HCT116 (cell line): ENCODE results near the gene HAUS8. TPM values are rescaled to one million over a fixed set of nuclear protein-coding genes. Genes with fewer than 3 reads are reported as not detected.

ENCODE experiments used
- ATAC-seq: fragments of 200-7000 bp; cut with Tn5 transposase; 2 replicates; pipeline ENCODE4 v1.9.1; 2020; ENCODE audit warnings: mild to moderate bottlenecking, moderate library complexity
- BruUV-seq: library from RNA; stranded (reverse); fragments of 400-500 nt; replicated peaks from 2 replicates; lab custom pipeline; 2021; lab: Mats Ljungman, UMichigan
- CTCF ChIA-PET: fragments of 300-600 bp; sonication (Branson Sonifier 250); formaldehyde crosslinking; loops from one replicate; lab custom pipeline; 2021; ENCODE audit warnings: antibody characterized with exemption; lab: Charles Lee
- POLR2A ChIA-PET: fragments of 300-600, 350-600 bp; sonication (Branson Sonifier 250); formaldehyde crosslinking; loops from one replicate; lab custom pipeline; 2021; ENCODE audit warnings: antibody characterized with exemption; lab: Charles Lee
- RAD21 ChIA-PET, 2 experiments: fragments of 300-600 bp; sonication (Branson Sonifier 250); formaldehyde crosslinking; loops; one replicate each; lab custom pipeline; 2023; ENCODE audit warnings: low total read pairs in 2 of 2; ENCODE audit not compliant: uncharacterized antibody in 2 of 2, unreplicated experiment in 2 of 2, low non-redundant PET in 1 of 2; lab: Charles Lee
- DNase-seq: peaks from one replicate; pipeline ENCODE4 v3.0.0-alpha.2; 2010; ENCODE audit warnings: low read depth, low spot score
- H2AFZ ChIP-seq: fragments of 200-600 bp; shearing (Covaris generic), sonication (generic); 2 replicates; pipeline ENCODE4 v1.6.1; 2017; ENCODE audit warnings: low read depth, mixed run types, mixed read lengths, antibody characterized with exemption, low read length; ENCODE audit not compliant: poor library complexity, severe bottlenecking
- H3K27ac ChIP-seq: 2 replicates; pipeline ENCODE4 v1.5.1; 2012; ENCODE audit warnings: low read depth, low read length
- H3K27me3 ChIP-seq: fragments of 200-600 bp; sonication (generic); 2 replicates; pipeline ENCODE4 v1.6.1; 2016; ENCODE audit warnings: mixed run types, low read length, mixed read lengths; ENCODE audit not compliant: insufficient read depth
- H3K36me3 ChIP-seq, 2 experiments: fragments of 200-500 bp in 1 of 2; fragments of 200-600 bp in 1 of 2; sonication (Bioruptor generic) in 1 of 2; sonication (generic) in 1 of 2; 2 replicates each; pipeline versions ENCODE4 v1.5.1 to v1.6.1; 2014 to 2016; ENCODE audit warnings: low read length in 2 of 2, inconsistent platforms in 1 of 2, mixed read lengths in 1 of 2, mixed run types in 1 of 2; ENCODE audit not compliant: insufficient read depth in 2 of 2, control insufficient read depth in 1 of 2
- H3K4me1 ChIP-seq, 2 experiments: fragments of 200-600 bp in 1 of 2; sonication (generic) in 1 of 2; 2 replicates each; pipeline versions ENCODE4 v1.5.1 to v1.6.1; 2012 to 2017; ENCODE audit warnings: low read length in 2 of 2, inconsistent platforms in 1 of 2, mild to moderate bottlenecking in 1 of 2, mixed read lengths in 1 of 2, mixed run types in 1 of 2, moderate library complexity in 1 of 2; ENCODE audit not compliant: insufficient read depth in 2 of 2, control insufficient read depth in 1 of 2
- H3K4me2 ChIP-seq: fragments of 200-600 bp; sonication (generic); 2 replicates; pipeline ENCODE4 v1.6.1; 2017; ENCODE audit warnings: mixed run types, low read length, mixed read lengths
- H3K4me3 ChIP-seq, 2 experiments: fragments of 200-600 bp in 1 of 2; sonication (generic) in 1 of 2; replicated peaks in 1 of 2; 2 replicates each; pipeline ENCODE4 v1.5.1; 2011 to 2016; ENCODE audit warnings: low read length in 2 of 2, control low read depth in 1 of 2, low read depth in 1 of 2, mild to moderate bottlenecking in 1 of 2, mixed read lengths in 1 of 2, mixed run types in 1 of 2
- H3K79me2 ChIP-seq: fragments of 200-600 bp; sonication (generic); 2 replicates; pipeline ENCODE4 v1.6.1; 2017; ENCODE audit warnings: mild to moderate bottlenecking, mixed run types, low read length, moderate library complexity, mixed read lengths; ENCODE audit not compliant: insufficient read depth
- H3K9ac ChIP-seq: fragments of 200-600 bp; sonication (generic); 2 replicates; pipeline ENCODE4 v1.6.1; 2016; ENCODE audit warnings: low read length, mixed read lengths
- H3K9me2 ChIP-seq: fragments of 200-600 bp; sonication (generic), shearing (Covaris generic); 2 replicates; pipeline ENCODE4 v1.6.1; 2017; ENCODE audit warnings: mixed run types, mild to moderate bottlenecking, moderate library complexity; ENCODE audit not compliant: insufficient read depth
- H3K9me3 ChIP-seq, 2 experiments: fragments of 200-500 bp in 1 of 2; fragments of 200-600 bp in 1 of 2; sonication (Bioruptor generic) in 1 of 2; sonication (generic) in 1 of 2; 2 replicates each; pipeline ENCODE4 v1.6.1; 2014 to 2017; ENCODE audit warnings: low read length in 2 of 2, mixed read lengths in 2 of 2, inconsistent platforms in 1 of 2, low read depth in 1 of 2, mild to moderate bottlenecking in 1 of 2, mixed run types in 1 of 2, moderate library complexity in 1 of 2; ENCODE audit not compliant: control insufficient read depth in 1 of 2, insufficient read depth in 1 of 2
- H4K20me1 ChIP-seq: fragments of 200-600 bp; sonication (generic), shearing (Covaris generic); 2 replicates; pipeline ENCODE4 v1.6.1; 2017; ENCODE audit warnings: mixed run types, mild to moderate bottlenecking, moderate library complexity; ENCODE audit not compliant: insufficient read depth
- ATF3 ChIP-seq: IDR thresholded peaks from 2 replicates; pipeline ENCODE4 v1.6.1; 2012
- CBX3 ChIP-seq: IDR thresholded peaks from 2 replicates; pipeline ENCODE4 v1.6.1; 2012; ENCODE audit warnings: low read depth
- CEBPB ChIP-seq: IDR thresholded peaks from 2 replicates; pipeline ENCODE4 v1.6.1; 2012; ENCODE audit warnings: low read depth
- CTCF ChIP-seq, 3 experiments: fragments of 200-600 bp in 1 of 3; sonication (generic) in 1 of 3; IDR thresholded peaks in 2 of 3; conservative IDR thresholded peaks in 1 of 3; 2 replicates each; pipeline ENCODE4 v1.5.1; 2012 to 2017; ENCODE audit warnings: low read depth in 2 of 3, low read length in 2 of 3, antibody characterized with exemption in 1 of 3, borderline replicate concordance in 1 of 3, control low read depth in 1 of 3, mild to moderate bottlenecking in 1 of 3, mixed read lengths in 1 of 3, mixed run types in 1 of 3, moderate library complexity in 1 of 3; ENCODE audit not compliant: insufficient read depth in 1 of 3
- EGR1 ChIP-seq: IDR thresholded peaks from 2 replicates; pipeline ENCODE4 v1.6.1; 2012; ENCODE audit warnings: low read depth
- EZH2 ChIP-seq: fragments of 200-600 bp; sonication (generic); IDR thresholded peaks from 2 replicates; pipeline ENCODE4 v1.6.1; 2017; ENCODE audit warnings: antibody characterized with exemption, mixed run types
- FOSL1 ChIP-seq: IDR thresholded peaks from 2 replicates; pipeline ENCODE4 v1.6.1; 2012; ENCODE audit warnings: low read depth
- JUND ChIP-seq: IDR thresholded peaks from 2 replicates; pipeline ENCODE4 v1.6.1; 2012
- POLR2AphosphoS5 ChIP-seq: IDR thresholded peaks from 2 replicates; pipeline ENCODE4 v1.6.1; 2011; ENCODE audit warnings: mild to moderate bottlenecking, low read depth, low read length, moderate library complexity
- RAD21 ChIP-seq: IDR thresholded peaks from 2 replicates; pipeline ENCODE4 v1.6.1; 2012; ENCODE audit warnings: low read depth, mild to moderate bottlenecking
- REST ChIP-seq: IDR thresholded peaks from 2 replicates; pipeline ENCODE4 v1.6.1; 2012; ENCODE audit warnings: low read depth
- SP1 ChIP-seq: IDR thresholded peaks from 2 replicates; pipeline ENCODE4 v1.6.1; 2012; ENCODE audit warnings: low read depth
- SRF ChIP-seq: IDR thresholded peaks from 2 replicates; pipeline ENCODE4 v1.6.1; 2012; ENCODE audit warnings: low read depth
- TCF7L2 ChIP-seq: IDR thresholded peaks from 2 replicates; pipeline ENCODE4 v1.7.0; 2011; ENCODE audit warnings: borderline replicate concordance, inconsistent platforms; ENCODE audit not compliant: insufficient read depth, insufficient read length; ENCODE audit errors: extremely low read depth
- YY1 ChIP-seq: IDR thresholded peaks from 2 replicates; pipeline ENCODE4 v1.6.1; 2011; ENCODE audit warnings: low read length, low read depth, moderate library complexity, mild to moderate bottlenecking; ENCODE audit not compliant: insufficient replicate concordance; ENCODE audit errors: extremely low read depth
- ZBTB33 ChIP-seq: IDR thresholded peaks from 2 replicates; pipeline ENCODE4 v1.6.1; 2011; ENCODE audit warnings: mild to moderate bottlenecking, low read length, moderate library complexity; ENCODE audit not compliant: insufficient replicate concordance; ENCODE audit errors: extremely low read depth
- ZFX ChIP-seq: fragments of 450-650 bp; IDR thresholded peaks from 2 replicates; pipeline ENCODE4 v1.6.1; 2017
- ZNF274 ChIP-seq: fragments of 200-500 bp; sonication (Bioruptor generic); IDR thresholded peaks from 2 replicates; pipeline ENCODE4 v1.6.1; 2014; ENCODE audit warnings: mild to moderate bottlenecking, low read depth, low read length, inconsistent platforms
- intact Hi-C: fragments of 100-400 bp; cut with micrococcal nuclease; formaldehyde crosslinking; loops from 2 replicates; pipeline ENCODE4 v1.10.0; 2022
- total RNA-seq: library from RNA; stranded (reverse); gene quantifications from one replicate; pipeline ENCODE4 v1.2.1, GENCODE V29; 2021; ENCODE audit not compliant: unreplicated experiment

HAUS8 gene
- total RNA-seq, 1 experiment from 2014 or later: 23.6 TPM

GRCh38 chr19:17091758-17092333 lies 16.6 kb upstream of the HAUS8 start:
- no peaks in the 10 kb centered on the region; a peak in 1 of 4 replicates for H3K36me3 ChIP-seq
- H3K4me3 ChIP-seq: no peak overlapping the region
- H2AFZ ChIP-seq: no peak overlapping the region
- RAD21 ChIA-PET: no interaction called here
- no peak overlapping the region for H3K27ac ChIP-seq
- peaks cover under 1 to 6% of the 10 kb centered on the region in 2 experiments; a peak in 3 of 4 replicates for H3K4me1 ChIP-seq
- H4K20me1 ChIP-seq: no peaks in the 10 kb centered on the region
- peaks cover 89% of the 10 kb centered on the region for H3K79me2 ChIP-seq
- H3K9me2 ChIP-seq: no peaks in the 10 kb centered on the region
- BruUV-seq: no TSS peak
- DNase-seq (no peak), ATAC-seq (no peak)
- POLR2A ChIA-PET: no interaction called here
- TF ChIP-seq REST: no peak
- TF ChIP-seq POLR2AphosphoS5: no peak
- no peak for TF ChIP-seq RAD21
- TF ChIP-seq EZH2: no peak
- TF ChIP-seq ZNF274: no peak
- no peak for TF ChIP-seq CEBPB
- TF ChIP-seq EGR1: no peak
- TF ChIP-seq CBX3: no peak
- no peak for TF ChIP-seq ZBTB33
- TF ChIP-seq TCF7L2: no peak
- no peak for TF ChIP-seq YY1
- TF ChIP-seq JUND: no peak
- TF ChIP-seq ZFX: no peak
- TF ChIP-seq ATF3: no peak
- no peak for TF ChIP-seq SP1
- TF ChIP-seq SRF: no peak
- no peak for TF ChIP-seq FOSL1
- TF ChIP-seq CTCF (IDR thresholded peaks at IDR 0.05 in 2 of 3, conservative IDR thresholded peaks at IDR 0.05 in 1 of 3; ENCODE audit: borderline replicate concordance in 1 of 3, insufficient read depth in 1 of 3, low read depth in 2 of 3, low read length in 2 of 3): no peak
- H3K9ac ChIP-seq: no peak overlapping the region
- H3K27me3 ChIP-seq: no peaks in the 10 kb centered on the region
- H3K4me2 ChIP-seq: no peak overlapping the region
- intact Hi-C loops: no loop called here
- CTCF ChIA-PET: interaction anchor here (1.0 kb wide), 1 partner anchor 8 kb away, joined by 3 read pairs; no protein-coding TSS in a partner anchor
- H3K9me3 ChIP-seq: no peaks in the 10 kb centered on the region
